AG04450 (cell line): ENCODE measurements around the gene ATP4A. TPM values are rescaled to one million over a fixed set of nuclear protein-coding genes. Genes with fewer than 3 reads are reported as not detected.

Experiments
- CTCF ChIA-PET: fragments of 300-600, 350-600 bp; formaldehyde crosslinking; extraction: SDS; loops from one replicate; lab custom pipeline; 2022; ENCODE audit warnings: antibody characterized with exemption, inconsistent platforms; lab: Charles Lee
- POLR2A ChIA-PET: fragments of 350-600 bp; formaldehyde crosslinking; extraction: SDS; loops from one replicate; lab custom pipeline; 2021; ENCODE audit warnings: antibody characterized with exemption, inconsistent platforms; lab: Yijun Ruan, JAX
- DNase-seq: peaks from one replicate; pipeline ENCODE4 v3.0.0-alpha.2; 2011; ENCODE audit warnings: low read depth, low spot score
- H3K27ac ChIP-seq: one replicate; pipeline ENCODE4 v1.5.1; 2012; ENCODE audit warnings: low read depth, low read length, control low read depth
- H3K27me3 ChIP-seq: one replicate; pipeline ENCODE4 v1.6.0; 2012; ENCODE audit warnings: low read length; ENCODE audit not compliant: control insufficient read depth, insufficient read depth
- H3K4me3 ChIP-seq: 2 replicates; pipeline ENCODE4 v1.5.1; 2011; ENCODE audit warnings: mild to moderate bottlenecking, low read depth, low read length, control low read depth
- H3K9me3 ChIP-seq: 2 replicates; pipeline ENCODE4 v1.5.1; 2012; ENCODE audit warnings: low read length; ENCODE audit not compliant: control insufficient read depth, insufficient read depth
- CTCF ChIP-seq: IDR thresholded peaks from 2 replicates; pipeline ENCODE4 v1.5.1; 2011; ENCODE audit warnings: low read depth, low read length, control low read depth, inconsistent platforms
- polyA plus RNA-seq: library from polyadenylated mRNA; depleted of rRNA; stranded (reverse); fragments of >200 nt; gene quantifications from 2 replicates; pipeline ENCODE4 v1.2.3, GENCODE V29; 2011

ATP4A gene
- polyA plus RNA-seq, 1 experiment = not detected

GRCh38 chr19:35555301-35556005 lies 8.0 kb downstream of the ATP4A start:
- H3K4me3 ChIP-seq = no peak overlapping the region
- peaks cover 13% of the 10 kb centered on the region for H3K27me3 ChIP-seq
- peaks cover 10% of the 10 kb centered on the region; the same call in 1 of the 2 replicates for H3K9me3 ChIP-seq
- POLR2A ChIA-PET = no interaction called here
- no peak overlapping the region for H3K27ac ChIP-seq
- no peak for DNase-seq
- CTCF ChIA-PET = interaction anchor here (0.6 kb wide), 1 partner anchor 106 kb away, joined by 3 read pairs; no protein-coding TSS in a partner anchor
- TF ChIP-seq CTCF = peak; percentile 24; the same call in 1 of the 2 replicates

DNA sequence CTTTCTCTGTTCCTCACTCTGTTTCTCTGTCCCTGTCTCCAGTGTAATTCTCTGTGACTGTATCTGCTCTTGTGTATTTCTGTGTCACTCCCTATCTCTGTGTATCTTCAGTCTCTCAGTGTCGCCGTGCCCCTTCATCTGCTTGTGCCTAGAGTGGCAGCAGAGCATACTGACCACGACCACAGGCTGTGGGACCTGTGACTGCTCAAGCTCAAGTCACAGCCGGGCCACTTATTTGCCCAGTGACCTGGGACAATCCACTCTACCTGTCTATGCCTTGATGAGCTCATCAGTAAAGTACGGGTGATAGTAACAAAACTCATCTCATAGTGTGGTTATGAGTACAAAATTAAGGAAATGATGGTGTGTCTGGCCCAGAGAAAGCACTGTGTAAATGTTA lies 9.4 kb downstream of the ATP4A start:
- H3K9me3 ChIP-seq = peaks cover 10% of the 10 kb centered on the region; the same call in 1 of the 2 replicates
- H3K27me3 ChIP-seq = peaks cover 13% of the 10 kb centered on the region
- no peak for TF ChIP-seq CTCF
- H3K27ac ChIP-seq = no peak overlapping the region
- no peak for DNase-seq
- H3K4me3 ChIP-seq = no peak overlapping the region
- ChIA-PET POLR2A (no interaction called here), CTCF (no interaction called here)

- Histone ChIP-seq H3K4me3 (no peak overlapping the region), H3K27me3 (peaks cover 7% of the 10 kb centered on the region), H3K9me3 (peaks cover 7% of the 10 kb centered on the region; the same call in 1 of the 2 replicates), H3K27ac (no peak overlapping the region)
- CTCF ChIA-PET = no interaction called here
- POLR2A ChIA-PET = no interaction called here
- no peak for TF ChIP-seq CTCF
- no peak for DNase-seq
These were observed 10.0 kb downstream of the ATP4A start for GRCh38 chr19:35553385-35554000.

DNA sequence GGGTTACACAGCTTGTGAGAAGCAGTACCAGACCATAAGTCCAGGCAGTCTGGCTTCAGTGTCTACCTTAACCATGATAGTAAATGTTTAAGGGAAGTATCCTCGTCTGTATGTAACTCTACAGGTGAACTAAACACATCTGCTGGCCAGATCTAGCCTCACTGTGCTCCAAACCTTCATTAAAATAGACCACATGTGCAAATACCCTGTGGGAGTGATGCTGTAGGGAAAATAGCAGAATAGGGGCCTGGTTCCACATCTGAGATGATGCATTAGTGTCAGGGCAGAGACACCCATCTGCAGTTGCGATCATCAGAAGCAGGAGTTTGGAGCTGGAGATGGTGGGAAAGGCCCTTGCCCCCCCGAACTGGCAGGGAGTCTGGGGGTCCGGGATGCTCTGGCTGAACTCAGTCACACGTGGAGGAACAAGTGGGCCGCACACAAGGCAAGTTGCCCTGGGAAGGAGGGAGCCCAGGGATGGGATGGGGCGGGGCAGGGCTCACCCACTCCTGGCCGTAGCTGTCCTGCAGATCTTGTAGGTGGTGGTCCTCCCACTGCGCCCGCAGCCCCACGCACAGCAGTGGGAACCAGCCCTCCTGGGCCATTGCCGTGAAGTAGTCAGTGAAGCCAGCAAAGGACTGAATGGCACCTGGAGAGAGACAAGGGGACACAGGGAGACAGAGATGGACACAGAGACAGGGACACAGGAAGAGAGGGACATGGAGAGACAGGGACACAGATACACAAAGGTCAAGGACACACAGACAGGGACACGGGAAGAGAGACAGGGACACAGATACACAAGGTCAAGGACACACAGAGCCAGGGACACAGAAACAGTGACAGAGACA lies 10.7 kb downstream of the ATP4A start:
- CTCF ChIA-PET = no interaction called here
- POLR2A ChIA-PET = no interaction called here
- Histone ChIP-seq H3K27ac (no peak overlapping the region), H3K4me3 (no peak overlapping the region), H3K9me3 (no peaks in the 10 kb centered on the region; the same call in 1 of the 2 replicates), H3K27me3 (peaks cover 5% of the 10 kb centered on the region)
- no peak for DNase-seq
- no peak for TF ChIP-seq CTCF
